ENCODE measurements around the gene CHID1.
A peak's percentile ranks its signal among the peaks of the same experiment; 100 is the strongest.

The CHID1 gene

DNA sequence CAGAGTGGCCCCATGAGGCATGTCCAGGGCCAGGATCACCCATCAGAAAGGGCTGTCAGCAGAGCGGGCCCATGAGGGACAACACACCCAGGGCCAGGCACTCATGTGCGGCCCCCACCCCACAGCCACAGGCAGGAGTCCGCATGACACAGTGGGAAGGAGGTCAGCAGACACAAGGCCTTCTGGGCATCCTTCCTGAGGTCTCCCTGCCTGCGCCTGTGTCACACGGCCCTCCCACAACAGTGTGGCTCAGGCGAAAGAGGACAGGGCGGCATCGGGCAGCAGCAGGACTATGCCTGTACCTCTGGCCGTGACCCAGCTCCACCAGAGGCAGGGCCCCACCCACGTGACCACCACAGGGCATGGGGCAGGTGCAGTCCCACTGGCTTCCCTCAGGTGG lies 27.1 kb downstream of the CHID1 start:
- no peak for TF ChIP-seq CTCF (IDR thresholded peaks at IDR 0.05; ENCODE audit: control insufficient read depth, extremely low read depth, insufficient read depth)
- no peak overlapping the region for H3K4me3 ChIP-seq (ENCODE audit: low read depth, low read length)
- DNase-seq (ENCODE audit: low read depth) = no peak

GRCh38 chr11:882596-882995 lies 28.0 kb downstream of the CHID1 start:
- no peak for DNase-seq (ENCODE audit: low read depth)
- no peak overlapping the region for H3K4me3 ChIP-seq (ENCODE audit: low read depth, low read length)
- no peak for TF ChIP-seq CTCF (IDR thresholded peaks at IDR 0.05; ENCODE audit: control insufficient read depth, extremely low read depth, insufficient read depth)

DNA sequence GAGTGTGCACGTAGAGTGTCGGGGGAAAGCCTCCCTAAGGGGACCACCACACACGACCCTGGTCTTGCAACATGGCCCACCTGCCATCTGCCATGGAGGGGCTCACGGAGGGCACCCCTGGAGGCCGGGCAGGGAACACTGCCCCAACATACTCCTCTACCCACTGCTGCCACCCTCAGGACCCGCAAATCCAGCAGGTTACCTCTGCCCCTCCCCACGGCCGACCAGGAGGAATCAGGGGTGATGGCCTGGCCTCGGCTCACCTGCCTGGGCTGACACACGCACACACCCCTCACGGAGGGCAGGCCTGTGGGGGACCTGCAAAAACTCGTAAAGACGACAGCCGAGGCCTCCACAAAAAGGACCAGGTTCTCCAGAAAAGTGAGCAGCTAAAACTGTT lies 30.2 kb downstream of the CHID1 start:
- no peak for DNase-seq (ENCODE audit: low read depth)
- H3K4me3 ChIP-seq (ENCODE audit: low read depth, low read length) = no peak overlapping the region
- no peak for TF ChIP-seq CTCF (IDR thresholded peaks at IDR 0.05; ENCODE audit: control insufficient read depth, extremely low read depth, insufficient read depth)

- TF ChIP-seq CTCF (IDR thresholded peaks at IDR 0.05; ENCODE audit: control insufficient read depth, extremely low read depth, insufficient read depth) = no peak
- DNase-seq (ENCODE audit: low read depth) = peak; percentile 31
- H3K4me3 ChIP-seq (ENCODE audit: low read depth, low read length) = no peak overlapping the region
Observed at GRCh38 chr11:877565-877964, 33.0 kb downstream of the CHID1 start.

GRCh38 chr11:876545-876944 lies 34.1 kb downstream of the CHID1 start:
- TF ChIP-seq CTCF (IDR thresholded peaks at IDR 0.05; ENCODE audit: control insufficient read depth, extremely low read depth, insufficient read depth) = no peak
- H3K4me3 ChIP-seq (ENCODE audit: low read depth, low read length) = no peak overlapping the region
- DNase-seq (ENCODE audit: low read depth) = peak; percentile 76

DNA sequence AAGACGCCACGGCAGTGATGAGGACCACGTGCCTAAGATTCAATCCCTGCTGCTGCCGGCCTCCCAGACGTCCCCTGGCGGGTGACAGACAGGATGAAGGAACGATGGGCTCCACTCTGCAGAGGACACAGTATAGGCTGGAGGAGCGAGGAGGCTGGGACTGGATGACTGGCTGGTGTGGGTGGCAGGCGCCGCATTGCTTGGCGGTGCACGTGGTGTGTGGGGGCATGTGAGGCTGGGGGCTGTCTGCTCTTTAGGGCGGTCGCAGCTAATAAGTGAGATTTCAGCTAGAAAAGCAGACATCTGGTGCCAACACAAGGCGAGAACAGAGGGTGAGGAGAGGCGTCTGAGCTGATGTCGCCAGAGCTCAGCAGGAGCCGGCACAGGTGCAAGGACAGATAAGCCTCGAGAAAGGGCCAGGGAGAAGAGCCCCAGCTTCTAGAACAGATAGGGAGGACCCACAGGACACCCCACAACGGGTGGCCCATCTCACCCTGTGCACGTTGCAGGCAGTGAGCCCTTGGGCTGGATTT lies 34.8 kb downstream of the CHID1 start:
- H3K4me3 ChIP-seq (ENCODE audit: low read depth, low read length) = no peak overlapping the region
- TF ChIP-seq CTCF (IDR thresholded peaks at IDR 0.05; ENCODE audit: control insufficient read depth, extremely low read depth, insufficient read depth) = no peak
- DNase-seq (ENCODE audit: low read depth) = no peak

DNA sequence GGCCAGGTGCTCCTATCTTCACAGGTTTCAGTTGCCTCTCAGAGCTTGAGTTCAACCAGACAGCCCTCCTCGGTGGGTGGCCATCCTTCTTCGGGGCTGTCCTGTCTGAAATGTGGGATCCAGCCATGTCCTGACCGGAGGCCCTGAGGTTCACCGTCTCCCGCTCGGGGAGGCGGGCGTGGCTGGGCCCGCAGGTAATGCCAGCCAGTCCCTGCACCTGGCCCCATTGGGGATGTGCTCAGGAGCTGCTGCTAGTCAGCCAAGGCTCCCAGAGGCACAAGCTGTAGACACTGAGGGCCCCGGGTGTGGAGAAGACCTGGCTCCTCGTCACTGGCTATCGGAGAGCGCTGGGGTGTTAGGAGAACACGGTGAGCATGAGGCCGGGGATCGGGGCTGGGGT lies 35.4 kb downstream of the CHID1 start:
- DNase-seq (ENCODE audit: low read depth) = no peak
- no peak overlapping the region for H3K4me3 ChIP-seq (ENCODE audit: low read depth, low read length)
- TF ChIP-seq CTCF (IDR thresholded peaks at IDR 0.05; ENCODE audit: control insufficient read depth, extremely low read depth, insufficient read depth) = no peak

Measured in LNCaP clone FGC (cell line).